Endodermal cell (in vitro differentiated cells): Measurements from ENCODE around the gene G0S2. TPM values are rescaled to one million over a fixed set of nuclear protein-coding genes. Genes with fewer than 3 reads are reported as not detected.
A peak's percentile ranks its signal among the peaks of the same experiment; 100 is the strongest.

Experiments used
- DNase-seq: peaks from one replicate; pipeline ENCODE4 v3.0.0-alpha.2; 2017
- H3K27ac ChIP-seq: 2 replicates; pipeline ENCODE4 v1.5.1; 2013; ENCODE audit warnings: mild to moderate bottlenecking, low read depth, low read length, moderate library complexity
- H3K27me3 ChIP-seq: 2 replicates; pipeline ENCODE4 v1.6.1; 2013; ENCODE audit warnings: mild to moderate bottlenecking, low read length, moderate library complexity; ENCODE audit not compliant: insufficient read depth, control insufficient read depth, poor library complexity, severe bottlenecking
- H3K36me3 ChIP-seq: 2 replicates; pipeline ENCODE4 v1.7.0; 2013; ENCODE audit warnings: mild to moderate bottlenecking, low read length, moderate library complexity; ENCODE audit not compliant: control insufficient read depth, insufficient read depth
- H3K4me1 ChIP-seq: one replicate; pipeline ENCODE4 v1.7.0; 2013; ENCODE audit warnings: low read length; ENCODE audit not compliant: control insufficient read depth, insufficient read depth
- H3K4me3 ChIP-seq: 2 replicates; pipeline ENCODE4 v1.5.1; 2013; ENCODE audit warnings: mild to moderate bottlenecking, low read length, moderate library complexity
- H3K9ac ChIP-seq: 2 replicates; pipeline ENCODE4 v1.6.1; 2013; ENCODE audit warnings: mild to moderate bottlenecking, low read length, moderate library complexity; ENCODE audit not compliant: poor library complexity, severe bottlenecking; ENCODE audit errors: extremely low read depth
- H3K9me3 ChIP-seq: 2 replicates; pipeline ENCODE4 v1.6.1; 2013; ENCODE audit warnings: mild to moderate bottlenecking, low read length, moderate library complexity; ENCODE audit not compliant: control insufficient read depth
- H3K27ac Mint-ChIP-seq: 2 replicates; pipeline ENCODE4 v1.8.0; 2020; ENCODE audit warnings: mixed read lengths
- H3K27me3 Mint-ChIP-seq: 2 replicates; pipeline ENCODE4 v1.8.0; 2021; ENCODE audit warnings: mild to moderate bottlenecking, mixed read lengths; ENCODE audit not compliant: insufficient read depth
- H3K36me3 Mint-ChIP-seq: 2 replicates; pipeline ENCODE4 v1.8.0; 2020; ENCODE audit warnings: low read depth, mixed read lengths
- H3K4me1 Mint-ChIP-seq: 2 replicates; pipeline ENCODE4 v1.8.0; 2020; ENCODE audit warnings: mixed read lengths
- H3K4me3 Mint-ChIP-seq: 2 replicates; pipeline ENCODE4 v1.8.0; 2020; ENCODE audit warnings: mild to moderate bottlenecking, moderate library complexity, mixed read lengths
- H3K9me3 Mint-ChIP-seq: 2 replicates; pipeline ENCODE4 v1.8.0; 2020; ENCODE audit warnings: mild to moderate bottlenecking, mixed read lengths
- CTCF ChIP-seq: fragments of 200-600 bp; sonication (generic); conservative IDR thresholded peaks from 2 replicates; pipeline ENCODE4 v1.5.0; 2021; ENCODE audit warnings: antibody characterized with exemption, mild to moderate bottlenecking
- WGBS, 2 experiments: methylation state at CpG; one replicate each; pipeline versions ENCODE4 v1.1.5 to v1.1.7; 2013; ENCODE audit warnings: missing lambda C conversion rate in 2 of 2, mixed read lengths in 1 of 2; ENCODE audit not compliant: insufficient coverage in 1 of 2, insufficient read length in 1 of 2; 5-methylcytosine and 5-hydroxymethylcytosine counted together
- total RNA-seq, 2 donors: library from RNA; stranded (reverse); fragmentation: NEBNext Ultra II Directional in 1 of 2; extraction: Animal tissue kit (Norgen Biotek cat#: 25700) in 1 of 2; gene quantifications; 2 replicates in 1 of 2; 3 replicates in 1 of 2; pipeline ENCODE4 v1.2.1, GENCODE V29; 2021

Gene G0S2
- total RNA-seq, 2 donors from 2014 or later = not detected

GRCh38 chr1:209646558-209646957, 28.7 kb upstream of the G0S2 start:
- Histone ChIP-seq H3K9me3 (no peaks in the 10 kb centered on the region), H3K27me3 (no peaks in the 10 kb centered on the region), H3K9ac (no peak overlapping the region), H3K4me1 (no peaks in the 10 kb centered on the region), H3K4me3 (no peak overlapping the region), H3K27ac (no peak overlapping the region), H3K36me3 (no peaks in the 10 kb centered on the region)
- H3K27ac Mint-ChIP-seq = no peak overlapping the region
- H3K4me1 Mint-ChIP-seq = no peaks in the 10 kb centered on the region
- WGBS, 2 experiments = 77 to 100% methylated on average over 4 to 5 of the region's 5 CpGs
- H3K4me3 Mint-ChIP-seq = no peak overlapping the region
- no peaks in the 10 kb centered on the region for H3K36me3 Mint-ChIP-seq
- TF ChIP-seq CTCF = peak; percentile 83
- H3K9me3 Mint-ChIP-seq = no peaks in the 10 kb centered on the region
- DNase-seq = peak; percentile 81
- H3K27me3 Mint-ChIP-seq = peaks cover 4% of the 10 kb centered on the region

GRCh38 chr1:209647156-209647555, 28.1 kb upstream of the G0S2 start:
- WGBS, 2 experiments = 88 to 96% methylated on average over 3 to 4 of the region's 4 CpGs
- no peaks in the 10 kb centered on the region for H3K36me3 Mint-ChIP-seq

GRCh38 chr1:209648346-209648745, 26.9 kb upstream of the G0S2 start:
- H3K27ac Mint-ChIP-seq = no peak overlapping the region
- no peak overlapping the region for H3K9ac ChIP-seq

More at GRCh38 chr1:209647156-209647555, 28.1 kb upstream of the G0S2 start:
- H3K27me3 ChIP-seq = no peaks in the 10 kb centered on the region
- no peaks in the 10 kb centered on the region for H3K36me3 ChIP-seq
- H3K4me3 Mint-ChIP-seq = no peak overlapping the region
- no peak overlapping the region for H3K27ac ChIP-seq
- no peaks in the 10 kb centered on the region for H3K4me1 ChIP-seq
- no peak overlapping the region for H3K27ac Mint-ChIP-seq
- TF ChIP-seq CTCF = no peak
- no peaks in the 10 kb centered on the region for H3K9me3 Mint-ChIP-seq
- no peak overlapping the region for H3K4me3 ChIP-seq
- H3K9me3 ChIP-seq = no peaks in the 10 kb centered on the region
- H3K9ac ChIP-seq = no peak overlapping the region
- DNase-seq = no peak
- peaks cover 4% of the 10 kb centered on the region for H3K27me3 Mint-ChIP-seq
- H3K4me1 Mint-ChIP-seq = peaks cover 4% of the 10 kb centered on the region

More at GRCh38 chr1:209648346-209648745, 26.9 kb upstream of the G0S2 start:
- no peak for DNase-seq
- H3K27ac ChIP-seq = no peak overlapping the region
- peaks cover 4% of the 10 kb centered on the region for H3K27me3 Mint-ChIP-seq
- no peak overlapping the region for H3K4me3 Mint-ChIP-seq
- H3K4me3 ChIP-seq = no peak overlapping the region
- no peaks in the 10 kb centered on the region for H3K27me3 ChIP-seq
- TF ChIP-seq CTCF = no peak
- H3K9me3 ChIP-seq = no peaks in the 10 kb centered on the region
- H3K9me3 Mint-ChIP-seq = no peaks in the 10 kb centered on the region
- H3K36me3 ChIP-seq = no peaks in the 10 kb centered on the region
- peaks cover 5% of the 10 kb centered on the region for H3K4me1 ChIP-seq
- peaks cover 13% of the 10 kb centered on the region for H3K4me1 Mint-ChIP-seq
- no peaks in the 10 kb centered on the region for H3K36me3 Mint-ChIP-seq
